HG03175 (cell line): ENCODE measurements around the gene MTHFSD.

Source experiments
- ATAC-seq: cut with Tn5 transposase; IDR thresholded peaks from one replicate; pipeline ENCODE4 v1.9.1; 2021; ENCODE audit warnings: mild to moderate bottlenecking, moderate library complexity; ENCODE audit not compliant: unreplicated experiment

MTHFSD gene

GRCh38 chr16:86492961-86493629, 61.9 kb downstream of the MTHFSD start:
- no peak for ATAC-seq

DNA sequence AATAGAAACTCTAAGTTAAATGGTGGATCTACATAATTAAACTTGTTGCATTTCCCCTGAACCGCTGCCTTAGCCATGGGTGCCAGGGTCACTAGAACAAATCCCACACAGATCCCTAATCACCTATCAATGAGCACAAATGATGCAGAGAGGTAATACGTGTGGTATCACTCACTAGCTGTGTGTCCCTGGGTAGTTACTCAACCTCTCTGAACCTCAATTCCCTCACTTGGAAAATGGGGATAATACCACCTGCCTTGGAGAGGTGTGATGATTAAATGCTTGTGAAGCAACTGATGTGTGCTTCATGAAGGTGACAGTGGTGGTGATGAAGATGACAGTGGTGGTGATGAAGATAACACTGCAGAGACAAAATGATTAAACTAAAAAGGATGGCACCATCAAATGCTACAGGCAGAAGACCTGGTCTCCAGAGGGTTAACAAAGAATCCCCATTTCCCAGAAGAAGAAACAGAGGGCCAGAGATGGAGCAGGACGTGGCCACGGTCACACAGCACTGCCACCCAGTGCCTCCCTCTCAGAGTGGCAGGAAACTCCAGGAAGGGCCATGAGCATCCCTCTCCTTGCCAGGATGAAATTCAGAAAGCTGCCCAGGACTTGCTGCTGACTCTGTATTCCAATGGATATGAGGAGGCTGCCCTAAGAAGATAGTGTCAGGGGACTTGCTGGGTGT, 62.6 kb downstream of the MTHFSD start:
- no peak for ATAC-seq

DNA sequence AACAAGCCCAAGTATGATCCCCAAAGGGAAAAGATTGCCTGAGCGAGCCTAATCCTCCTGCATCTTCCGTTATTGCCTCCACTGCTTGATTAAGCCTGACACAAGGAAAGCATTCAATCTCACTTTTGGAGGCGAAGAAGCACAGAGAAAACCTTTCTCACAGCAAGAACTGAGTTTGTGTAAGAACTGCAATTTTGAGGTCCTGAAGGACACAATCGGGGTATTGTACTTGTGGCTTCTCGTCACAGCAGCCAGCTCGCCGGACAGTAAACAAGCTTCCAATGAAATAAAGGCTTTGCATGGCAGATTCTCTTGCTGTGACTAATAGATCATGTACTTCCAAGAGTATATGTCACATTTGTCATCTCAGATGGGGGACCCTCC, 63.4 kb downstream of the MTHFSD start:
- no peak for ATAC-seq

DNA sequence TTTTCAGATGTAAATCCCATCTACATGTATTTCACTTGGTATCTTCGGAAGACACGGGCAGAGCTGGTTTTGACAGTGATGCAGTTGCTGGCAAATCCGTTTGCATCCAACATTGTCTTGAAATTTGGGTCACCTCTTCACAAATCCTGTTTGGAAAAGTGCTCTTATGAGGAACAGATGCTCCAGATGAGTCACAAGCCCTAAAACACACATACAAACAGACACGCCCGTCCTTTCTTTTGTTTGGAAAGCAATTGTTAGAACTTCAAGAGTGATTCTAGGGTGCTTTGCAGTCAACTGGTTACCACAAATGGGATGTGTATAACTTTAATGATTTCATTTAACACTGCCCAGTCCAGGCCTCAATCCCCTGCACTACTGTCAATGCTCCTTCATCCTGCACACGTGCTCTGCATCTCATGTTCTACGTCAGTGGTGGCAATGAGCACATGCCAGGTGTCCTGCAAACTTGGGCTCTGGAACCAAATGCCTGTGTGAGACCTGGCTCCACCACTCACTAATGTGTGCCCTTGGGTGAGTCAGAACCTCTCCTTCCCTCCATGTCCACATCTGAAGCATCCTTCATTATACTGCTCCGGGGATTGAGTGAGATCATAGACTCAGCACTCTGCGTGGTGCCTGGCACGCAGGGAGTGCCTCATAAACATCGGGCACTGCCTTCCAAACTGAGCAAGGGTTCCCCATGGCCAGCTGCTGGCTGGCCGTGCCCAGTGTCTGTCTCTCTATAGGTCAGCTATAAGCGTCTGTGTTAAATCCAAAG, 64.0 kb downstream of the MTHFSD start:
- no peak for ATAC-seq

- ATAC-seq, result no peak
Measured at GRCh38 chr16:86485746-86486145, 69.3 kb downstream of the MTHFSD start.

GRCh38 chr16:86484240-86484639, 70.8 kb downstream of the MTHFSD start:
- no peak for ATAC-seq

- ATAC-seq, result no peak
Measured at GRCh38 chr16:86481607-86482006, 73.4 kb downstream of the MTHFSD start.

GRCh38 chr16:86480444-86480843, 74.6 kb downstream of the MTHFSD start:
- ATAC-seq, result no peak
